Measurements from ENCODE around the gene PSMD6. TPM values are rescaled to one million over a fixed set of nuclear protein-coding genes. Genes with fewer than 3 reads are reported as not detected.

Gene PSMD6
- total and polyA plus RNA-seq, 2 donors (not counting 1 experiment from before 2014, with no cell fraction given), result 79.1 to 89.0 TPM

DNA sequence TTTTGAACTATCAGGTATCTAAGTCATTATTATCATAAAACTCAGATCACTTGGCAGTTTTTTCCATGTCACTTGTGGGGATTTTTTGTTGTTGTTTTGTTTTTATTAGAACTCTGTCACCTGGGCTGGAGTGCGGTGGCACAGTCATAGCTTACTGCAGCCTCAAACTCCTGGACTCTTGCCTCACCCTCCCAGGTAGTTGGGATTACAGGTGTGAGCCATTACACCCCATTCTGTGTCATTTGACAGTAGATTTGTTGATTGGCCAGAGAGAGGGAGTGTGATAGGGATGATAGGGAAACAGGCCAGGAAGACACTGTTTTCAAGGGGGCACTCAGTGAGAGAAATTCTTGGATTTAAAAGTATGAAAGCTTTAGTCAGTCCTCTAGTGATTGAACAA lies 56.4 kb downstream of the PSMD6 start:
- H3K4me1 ChIP-seq (ENCODE audit: control insufficient read depth, extremely low read depth, insufficient read depth, low read length), result peaks cover 28% of the 10 kb centered on the region
- H3K79me2 ChIP-seq (ENCODE audit: control insufficient read depth, insufficient read depth, low read length), result peaks cover 23% of the 10 kb centered on the region
- H3K4me2 ChIP-seq (ENCODE audit: extremely low read depth, insufficient read depth, low read length), result no peak overlapping the region
- H2AFZ ChIP-seq (ENCODE audit: low read length), result no peak overlapping the region
- H3K27me3 ChIP-seq (ENCODE audit: control insufficient read depth, insufficient read depth, low read length), result no peaks in the 10 kb centered on the region
- H3K9me3 ChIP-seq (ENCODE audit: control insufficient read depth, insufficient read depth, low read depth, low read length), result no peaks in the 10 kb centered on the region
- H3K27ac ChIP-seq (ENCODE audit: insufficient read depth, low read length), result no peak overlapping the region
- no peak overlapping the region for H3K4me3 ChIP-seq (replicated peaks in 1 of 4; ENCODE audit: control extremely low read depth in 1 of 4, insufficient read depth in 1 of 4, low read depth in 3 of 4, low read length in 4 of 4)
- no peak overlapping the region for H3K9ac ChIP-seq (ENCODE audit: insufficient read depth, low read length)
- TF ChIP-seq, protein P1, sequence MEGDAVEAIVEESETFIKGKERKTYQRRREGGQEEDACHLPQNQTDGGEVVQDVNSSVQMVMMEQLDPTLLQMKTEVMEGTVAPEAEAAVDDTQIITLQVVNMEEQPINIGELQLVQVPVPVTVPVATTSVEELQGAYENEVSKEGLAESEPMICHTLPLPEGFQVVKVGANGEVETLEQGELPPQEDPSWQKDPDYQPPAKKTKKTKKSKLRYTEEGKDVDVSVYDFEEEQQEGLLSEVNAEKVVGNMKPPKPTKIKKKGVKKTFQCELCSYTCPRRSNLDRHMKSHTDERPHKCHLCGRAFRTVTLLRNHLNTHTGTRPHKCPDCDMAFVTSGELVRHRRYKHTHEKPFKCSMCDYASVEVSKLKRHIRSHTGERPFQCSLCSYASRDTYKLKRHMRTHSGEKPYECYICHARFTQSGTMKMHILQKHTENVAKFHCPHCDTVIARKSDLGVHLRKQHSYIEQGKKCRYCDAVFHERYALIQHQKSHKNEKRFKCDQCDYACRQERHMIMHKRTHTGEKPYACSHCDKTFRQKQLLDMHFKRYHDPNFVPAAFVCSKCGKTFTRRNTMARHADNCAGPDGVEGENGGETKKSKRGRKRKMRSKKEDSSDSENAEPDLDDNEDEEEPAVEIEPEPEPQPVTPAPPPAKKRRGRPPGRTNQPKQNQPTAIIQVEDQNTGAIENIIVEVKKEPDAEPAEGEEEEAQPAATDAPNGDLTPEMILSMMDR (conservative IDR thresholded peaks at IDR 0.05 in 1 of 2, IDR thresholded peaks at IDR 0.05 in 1 of 2; ENCODE audit: low read depth in 1 of 2, low read length in 2 of 2), result no peak
- TF ChIP-seq EZH2 (IDR thresholded peaks at IDR 0.05; ENCODE audit: low read length, missing control alignments), result no peak
- H4K20me1 ChIP-seq (ENCODE audit: control insufficient read depth, extremely low read depth, insufficient read depth, low read length), result no peaks in the 10 kb centered on the region
- no peaks in the 10 kb centered on the region for H3K36me3 ChIP-seq (ENCODE audit: control insufficient read depth, insufficient read depth, low read length)
- no peak for DNase-seq (ENCODE audit: low read depth in 2 of 2)

DNA sequence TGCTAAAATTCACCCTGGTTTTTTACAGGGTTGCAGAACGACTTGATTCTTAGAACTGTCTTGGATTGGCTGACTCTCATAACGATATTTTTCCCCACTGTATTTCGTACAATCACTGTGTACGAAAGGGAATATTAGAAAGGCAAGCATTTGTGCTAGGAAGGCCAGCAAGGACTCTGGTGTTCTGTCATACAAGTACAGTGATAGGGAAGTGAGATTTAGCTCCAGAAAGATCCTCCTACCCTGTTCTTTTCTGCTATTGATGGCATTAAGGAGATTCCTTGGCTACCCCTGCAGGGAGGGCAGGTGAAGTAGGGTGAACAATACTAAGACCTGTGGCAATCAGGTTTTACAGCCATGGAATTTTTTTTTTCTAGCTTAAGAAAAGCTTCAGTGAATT lies 57.3 kb downstream of the PSMD6 start:
- Histone ChIP-seq H3K9ac (ENCODE audit: insufficient read depth, low read length) (no peak overlapping the region), H3K27ac (ENCODE audit: insufficient read depth, low read length) (no peak overlapping the region), H3K9me3 (ENCODE audit: control insufficient read depth, insufficient read depth, low read depth, low read length) (no peaks in the 10 kb centered on the region), H4K20me1 (ENCODE audit: control insufficient read depth, extremely low read depth, insufficient read depth, low read length) (no peaks in the 10 kb centered on the region), H3K4me1 (ENCODE audit: control insufficient read depth, extremely low read depth, insufficient read depth, low read length) (peaks cover 24% of the 10 kb centered on the region), H3K36me3 (ENCODE audit: control insufficient read depth, insufficient read depth, low read length) (no peaks in the 10 kb centered on the region), H2AFZ (ENCODE audit: low read length) (no peak overlapping the region), H3K79me2 (ENCODE audit: control insufficient read depth, insufficient read depth, low read length) (peaks cover 23% of the 10 kb centered on the region), H3K4me2 (ENCODE audit: extremely low read depth, insufficient read depth, low read length) (no peak overlapping the region), H3K27me3 (ENCODE audit: control insufficient read depth, insufficient read depth, low read length) (no peaks in the 10 kb centered on the region), H3K4me3 (replicated peaks in 1 of 4; ENCODE audit: control extremely low read depth in 1 of 4, insufficient read depth in 1 of 4, low read depth in 3 of 4, low read length in 4 of 4) (no peak overlapping the region)
- TF ChIP-seq EZH2 (IDR thresholded peaks at IDR 0.05; ENCODE audit: low read length, missing control alignments), result no peak
- TF ChIP-seq, protein P1 (conservative IDR thresholded peaks at IDR 0.05 in 1 of 2, IDR thresholded peaks at IDR 0.05 in 1 of 2; ENCODE audit: low read depth in 1 of 2, low read length in 2 of 2), result no peak
- DNase-seq (ENCODE audit: low read depth in 2 of 2), result no peak

DNA sequence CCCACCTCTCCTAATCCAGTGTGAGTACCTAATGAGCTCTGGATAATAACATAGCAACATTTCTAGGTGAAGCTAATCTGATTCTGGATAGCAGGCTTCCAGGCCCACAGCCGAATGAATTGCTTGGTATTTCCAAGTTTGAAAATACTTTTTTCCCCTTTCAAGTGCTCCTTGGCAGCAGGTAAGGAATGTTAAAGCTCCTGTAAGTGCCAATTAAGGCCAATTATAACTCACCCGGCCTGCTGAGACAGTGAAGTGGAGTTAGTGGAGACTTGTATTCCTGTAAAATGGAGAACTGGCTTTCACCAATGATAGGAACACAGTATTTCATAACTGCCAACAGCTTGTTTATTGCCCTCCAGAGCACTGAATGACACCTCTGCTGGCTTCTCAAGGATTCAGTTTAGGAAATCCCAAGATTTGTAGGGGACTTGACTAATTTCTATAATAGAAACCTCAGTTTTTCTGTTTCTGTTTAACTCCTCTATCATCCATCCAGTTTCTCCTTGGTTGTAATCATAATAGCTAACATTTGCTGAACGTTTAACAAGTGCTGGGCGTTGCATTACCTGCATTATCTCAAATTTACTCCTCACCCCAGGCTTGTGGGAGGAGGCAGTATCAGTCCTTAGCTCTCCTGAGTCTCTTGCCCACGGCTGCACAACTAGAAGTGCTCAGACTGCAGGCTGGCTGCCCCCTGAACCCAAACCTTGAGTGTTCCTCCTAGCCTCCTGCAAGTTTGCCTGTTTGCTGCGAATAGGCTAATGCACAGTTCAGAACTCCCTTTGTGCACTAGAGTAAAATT lies 58.4 kb downstream of the PSMD6 start:
- no peak overlapping the region for H2AFZ ChIP-seq (ENCODE audit: low read length)
- H3K27ac ChIP-seq (ENCODE audit: insufficient read depth, low read length), result no peak overlapping the region
- DNase-seq (ENCODE audit: low read depth in 2 of 2), result peak in 1 of 2 donors; percentile 22
- no peak for TF ChIP-seq EZH2 (IDR thresholded peaks at IDR 0.05; ENCODE audit: low read length, missing control alignments)
- TF ChIP-seq, protein P1 (conservative IDR thresholded peaks at IDR 0.05 in 1 of 2, IDR thresholded peaks at IDR 0.05 in 1 of 2; ENCODE audit: low read depth in 1 of 2, low read length in 2 of 2), result no peak
- no peak overlapping the region for H3K4me2 ChIP-seq (ENCODE audit: extremely low read depth, insufficient read depth, low read length)
- H3K9me3 ChIP-seq (ENCODE audit: control insufficient read depth, insufficient read depth, low read depth, low read length), result no peaks in the 10 kb centered on the region
- no peaks in the 10 kb centered on the region for H3K36me3 ChIP-seq (ENCODE audit: control insufficient read depth, insufficient read depth, low read length)
- no peak overlapping the region for H3K4me3 ChIP-seq (replicated peaks in 1 of 4; ENCODE audit: control extremely low read depth in 1 of 4, insufficient read depth in 1 of 4, low read depth in 3 of 4, low read length in 4 of 4)
- H3K27me3 ChIP-seq (ENCODE audit: control insufficient read depth, insufficient read depth, low read length), result no peaks in the 10 kb centered on the region
- H3K79me2 ChIP-seq (ENCODE audit: control insufficient read depth, insufficient read depth, low read length), result peaks cover 20% of the 10 kb centered on the region
- H3K4me1 ChIP-seq (ENCODE audit: control insufficient read depth, extremely low read depth, insufficient read depth, low read length), result peaks cover 24% of the 10 kb centered on the region
- H4K20me1 ChIP-seq (ENCODE audit: control insufficient read depth, extremely low read depth, insufficient read depth, low read length), result no peaks in the 10 kb centered on the region
- H3K9ac ChIP-seq (ENCODE audit: insufficient read depth, low read length), result no peak overlapping the region
